AG04450 (cell line): ENCODE results near the gene VEZF1. TPM values are rescaled to one million over a fixed set of nuclear protein-coding genes. Genes with fewer than 3 reads are reported as not detected.

Source experiments
- CTCF ChIA-PET: fragments of 300-600, 350-600 bp; formaldehyde crosslinking; extraction: SDS; loops from one replicate; lab custom pipeline; 2022; ENCODE audit warnings: antibody characterized with exemption, inconsistent platforms; lab: Charles Lee
- POLR2A ChIA-PET: fragments of 350-600 bp; formaldehyde crosslinking; extraction: SDS; loops from one replicate; lab custom pipeline; 2021; ENCODE audit warnings: antibody characterized with exemption, inconsistent platforms; lab: Yijun Ruan, JAX
- DNase-seq: peaks from one replicate; pipeline ENCODE4 v3.0.0-alpha.2; 2011; ENCODE audit warnings: low read depth, low spot score
- H3K27ac ChIP-seq: one replicate; pipeline ENCODE4 v1.5.1; 2012; ENCODE audit warnings: low read depth, low read length, control low read depth
- H3K27me3 ChIP-seq: one replicate; pipeline ENCODE4 v1.6.0; 2012; ENCODE audit warnings: low read length; ENCODE audit not compliant: control insufficient read depth, insufficient read depth
- H3K4me3 ChIP-seq: 2 replicates; pipeline ENCODE4 v1.5.1; 2011; ENCODE audit warnings: mild to moderate bottlenecking, low read depth, low read length, control low read depth
- H3K9me3 ChIP-seq: 2 replicates; pipeline ENCODE4 v1.5.1; 2012; ENCODE audit warnings: low read length; ENCODE audit not compliant: control insufficient read depth, insufficient read depth
- CTCF ChIP-seq: IDR thresholded peaks from 2 replicates; pipeline ENCODE4 v1.5.1; 2011; ENCODE audit warnings: low read depth, low read length, control low read depth, inconsistent platforms
- polyA plus RNA-seq: library from polyadenylated mRNA; depleted of rRNA; stranded (reverse); fragments of >200 nt; gene quantifications from 2 replicates; pipeline ENCODE4 v1.2.3, GENCODE V29; 2011

The VEZF1 gene
- polyA plus RNA-seq, 1 experiment, result 38.9 TPM

- Histone ChIP-seq H3K27me3 (no peaks in the 10 kb centered on the region), H3K27ac (no peak overlapping the region), H3K4me3 (no peak overlapping the region), H3K9me3 (no peaks in the 10 kb centered on the region)
- no peak for DNase-seq
- ChIA-PET POLR2A (no interaction called here), CTCF (interaction anchor here (1.1 to 1.3 kb wide), 4 partner anchors 10 to 84 kb away, joined by 3 to 5 read pairs (median 4); partner anchors contain the start of gene CUEDC1)
- TF ChIP-seq CTCF, result no peak
Observed at GRCh38 chr17:57938061-57938502, 50.0 kb downstream of the VEZF1 start.

- Histone ChIP-seq H3K9me3 (no peaks in the 10 kb centered on the region), H3K4me3 (no peak overlapping the region), H3K27me3 (no peaks in the 10 kb centered on the region), H3K27ac (no peak overlapping the region)
- no peak for TF ChIP-seq CTCF
- ChIA-PET CTCF (no interaction called here), POLR2A (no interaction called here)
- DNase-seq, result no peak
Observed at GRCh38 chr17:57937492-57937891, 50.6 kb downstream of the VEZF1 start.

GRCh38 chr17:57935833-57936807 lies 51.9 kb downstream of the VEZF1 start:
- TF ChIP-seq CTCF, result no peak
- Histone ChIP-seq H3K27me3 (no peaks in the 10 kb centered on the region), H3K27ac (peak overlapping the region; percentile 87), H3K9me3 (no peaks in the 10 kb centered on the region), H3K4me3 (peak overlapping the region; percentile 10; the same call in 1 of the 2 replicates)
- DNase-seq, result no peak
- ChIA-PET CTCF (interaction anchor here (1.0 to 1.5 kb wide), 5 partner anchors 11 to 61 kb away, joined by 3 read pairs; no protein-coding TSS in a partner anchor), POLR2A (interaction anchor here (0.6 to 3.1 kb wide), 12 partner anchors 8 to 314 kb away, joined by 3 to 23 read pairs (median 6); partner anchors contain the start of gene CUEDC1)

- H3K27ac ChIP-seq, result no peak overlapping the region
- CTCF ChIA-PET, result interaction anchor here (1.5 kb wide), 1 partner anchor 40 kb away, joined by 4 read pairs; no protein-coding TSS in a partner anchor
- no peak for TF ChIP-seq CTCF
- H3K27me3 ChIP-seq, result no peaks in the 10 kb centered on the region
- no peak for DNase-seq
- no peaks in the 10 kb centered on the region for H3K9me3 ChIP-seq
- no peak overlapping the region for H3K4me3 ChIP-seq
- POLR2A ChIA-PET, result interaction anchor here (1.0 kb wide), 1 partner anchor 17 kb away, joined by 3 read pairs; no protein-coding TSS in a partner anchor
Observed at GRCh38 chr17:57931488-57932137, 56.4 kb downstream of the VEZF1 start.
